GM23248 (cell line): ENCODE data around the gene WASF3. TPM values are rescaled to one million over a fixed set of nuclear protein-coding genes. Genes with fewer than 3 reads are reported as not detected.

ENCODE experiments used
- DNase-seq: peaks from one replicate; pipeline ENCODE4 v3.0.0-alpha.2; 2015
- H2AFZ ChIP-seq: fragments of 200-600 bp; sonication (generic); 2 replicates; pipeline ENCODE4 v1.6.1; 2016; ENCODE audit warnings: antibody characterized with exemption
- H3F3A ChIP-seq: fragments of 200-600 bp; sonication (generic); 2 replicates; pipeline ENCODE4 v1.6.1; 2016; ENCODE audit warnings: mild to moderate bottlenecking, antibody characterized with exemption, mixed run types; ENCODE audit not compliant: insufficient read depth
- H3K27ac ChIP-seq: fragments of 200-600 bp; sonication (generic); 2 replicates; pipeline ENCODE4 v1.5.1; 2016; ENCODE audit warnings: mild to moderate bottlenecking
- H3K27me3 ChIP-seq: fragments of 200-600 bp; sonication (generic); replicated peaks from 2 replicates; pipeline ENCODE4 v1.6.1; 2016; ENCODE audit warnings: mild to moderate bottlenecking; ENCODE audit not compliant: insufficient read depth
- H3K36me3 ChIP-seq: fragments of 200-600 bp; sonication (generic); 2 replicates; pipeline ENCODE4 v1.6.1; 2016; ENCODE audit warnings: low read depth, mild to moderate bottlenecking
- H3K4me1 ChIP-seq: fragments of 200-600 bp; sonication (generic); 2 replicates; pipeline ENCODE4 v1.6.1; 2016; ENCODE audit warnings: mild to moderate bottlenecking; ENCODE audit not compliant: insufficient read depth
- H3K4me2 ChIP-seq: fragments of 200-600 bp; sonication (generic); one replicate; pipeline ENCODE4 v1.6.1; 2016; ENCODE audit warnings: mild to moderate bottlenecking; ENCODE audit not compliant: unreplicated experiment
- H3K4me3 ChIP-seq: fragments of 200-600 bp; sonication (generic); 2 replicates; pipeline ENCODE4 v1.5.1; 2016; ENCODE audit warnings: mild to moderate bottlenecking
- H3K79me2 ChIP-seq: fragments of 200-600 bp; sonication (generic); 2 replicates; pipeline ENCODE4 v1.6.1; 2016; ENCODE audit warnings: mild to moderate bottlenecking; ENCODE audit not compliant: insufficient read depth
- H3K9ac ChIP-seq: fragments of 200-600 bp; sonication (generic); 2 replicates; pipeline ENCODE4 v1.6.1; 2016; ENCODE audit warnings: mild to moderate bottlenecking
- H3K9me2 ChIP-seq: fragments of 200-600 bp; sonication (generic); 2 replicates; pipeline ENCODE4 v1.6.1; 2016; ENCODE audit warnings: mixed run types, mild to moderate bottlenecking, moderate library complexity; ENCODE audit not compliant: insufficient read depth
- H3K9me3 ChIP-seq: fragments of 200-600 bp; sonication (generic); one replicate; pipeline ENCODE4 v1.6.1; 2017; ENCODE audit warnings: low read depth
- H4K20me1 ChIP-seq: fragments of 200-600 bp; sonication (generic); 2 replicates; pipeline ENCODE4 v1.6.0; 2016; ENCODE audit not compliant: insufficient read depth
- EZH2 ChIP-seq: fragments of 200-600 bp; sonication (generic); IDR thresholded peaks from 2 replicates; pipeline ENCODE4 v1.6.1; 2018; ENCODE audit warnings: antibody characterized with exemption, mild to moderate bottlenecking; ENCODE audit not compliant: insufficient read depth, poor library complexity, severe bottlenecking
- EZH2phosphoT487 ChIP-seq: fragments of 200-600 bp; sonication (generic); IDR thresholded peaks from 2 replicates; pipeline ENCODE4 v1.6.1; 2018; ENCODE audit warnings: antibody characterized with exemption, moderate library complexity, mild to moderate bottlenecking, low read depth; ENCODE audit not compliant: insufficient read depth
- WGBS, 2 experiments: methylation state at CpG; one replicate each; pipeline ENCODE4 v1.1.6; 2015 to 2017; ENCODE audit warnings: low lambda C conversion rate in 2 of 2, low coverage in 1 of 2; ENCODE audit errors: missing lambda C conversion rate in 2 of 2; 5-methylcytosine and 5-hydroxymethylcytosine counted together
- in situ Hi-C: fragments of 300-500 bp; cut with MboI; formaldehyde crosslinking; loops from 2 replicates; pipeline ENCODE4 v1.15.0; 2020
- polyA plus RNA-seq: library from polyadenylated mRNA; unstranded; fragments of >200 nt; fragmentation: Nextera tagmentation; extraction: Ambion mirVana; gene quantifications from 2 replicates; pipeline ENCODE4 v1.2.1, GENCODE V29; 2016
- total RNA-seq: library from RNA; depleted of rRNA; stranded (reverse); fragments of >200 nt; shearing (Covaris generic); gene quantifications from 2 replicates; pipeline ENCODE4 v1.2.3, GENCODE V29; 2014

Gene WASF3
- total and polyA plus RNA-seq, 2 experiments from 2014 or later = 14.7 to 19.9 TPM

GRCh38 chr13:26604784-26605545 is 47.5 kb downstream of the WASF3 start:
- H3F3A ChIP-seq = peaks cover 30% of the 10 kb centered on the region
- TF ChIP-seq EZH2phosphoT487 (no peak), EZH2 (no peak)
- H3K36me3 ChIP-seq = no peaks in the 10 kb centered on the region
- H4K20me1 ChIP-seq = no peaks in the 10 kb centered on the region
- H3K79me2 ChIP-seq = peaks cover 88% of the 10 kb centered on the region
- no peaks in the 10 kb centered on the region for H3K9me2 ChIP-seq
- no peak overlapping the region for H2AFZ ChIP-seq
- H3K27me3 ChIP-seq = no peaks in the 10 kb centered on the region
- H3K4me3 ChIP-seq = no peak overlapping the region
- no peak overlapping the region for H3K27ac ChIP-seq
- H3K4me1 ChIP-seq = peaks cover 41% of the 10 kb centered on the region
- no peaks in the 10 kb centered on the region for H3K9me3 ChIP-seq
- no peak overlapping the region for H3K4me2 ChIP-seq
- no peak for DNase-seq
- no peak overlapping the region for H3K9ac ChIP-seq
- 45% methylated on average over 3 of the region's 3 CpGs for WGBS, 2 experiments
- in situ Hi-C loops = no loop called here

DNA sequence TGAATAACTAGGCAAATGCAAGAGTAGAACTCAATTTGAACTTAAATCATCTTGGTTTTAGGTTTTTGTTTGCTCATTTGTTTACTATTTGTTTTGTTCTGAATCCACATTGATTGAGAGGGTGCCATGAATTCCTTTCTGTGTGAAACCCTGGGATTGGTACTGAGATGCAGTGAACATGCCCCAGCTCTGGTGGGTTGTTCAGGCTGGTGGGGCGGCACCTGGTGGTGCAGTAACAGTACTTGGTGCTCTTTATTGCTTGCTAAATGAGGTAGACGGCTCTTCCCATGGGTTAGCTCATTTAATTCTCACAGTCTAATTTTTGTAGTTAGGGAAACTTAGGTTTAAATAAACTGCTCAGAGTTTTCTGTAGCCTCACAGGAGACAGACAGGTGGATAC is 48.4 kb downstream of the WASF3 start:
- in situ Hi-C loops = no loop called here

GRCh38 chr13:26606631-26607030 is 49.1 kb downstream of the WASF3 start:
- Histone ChIP-seq H3K4me3 (no peak overlapping the region), H3K4me2 (no peak overlapping the region), H3K4me1 (peaks cover 25% of the 10 kb centered on the region), H3K9me2 (no peaks in the 10 kb centered on the region), H4K20me1 (no peaks in the 10 kb centered on the region), H2AFZ (no peak overlapping the region), H3K79me2 (peaks cover 99% of the 10 kb centered on the region), H3F3A (peaks cover 13% of the 10 kb centered on the region), H3K9ac (no peak overlapping the region), H3K36me3 (no peaks in the 10 kb centered on the region), H3K27me3 (no peaks in the 10 kb centered on the region), H3K9me3 (no peaks in the 10 kb centered on the region), H3K27ac (no peak overlapping the region)
- 82% methylated on average over 4 of the region's 4 CpGs for WGBS, 2 experiments
- DNase-seq = no peak
- in situ Hi-C loops = no loop called here
- TF ChIP-seq EZH2phosphoT487 (no peak), EZH2 (no peak)

More for the DNA sequence above, 48.4 kb downstream of the WASF3 start:
- Histone ChIP-seq H3K79me2 (peaks cover 94% of the 10 kb centered on the region), H3K9ac (no peak overlapping the region), H3K27ac (no peak overlapping the region), H3K4me2 (no peak overlapping the region), H3K4me1 (peaks cover 32% of the 10 kb centered on the region), H2AFZ (no peak overlapping the region), H3F3A (peaks cover 21% of the 10 kb centered on the region), H3K36me3 (no peaks in the 10 kb centered on the region), H3K9me3 (no peaks in the 10 kb centered on the region), H3K9me2 (no peaks in the 10 kb centered on the region), H4K20me1 (no peaks in the 10 kb centered on the region), H3K4me3 (no peak overlapping the region), H3K27me3 (no peaks in the 10 kb centered on the region)
- TF ChIP-seq EZH2phosphoT487 = no peak
- no peak for TF ChIP-seq EZH2
- WGBS, 2 experiments = 94 to 98% methylated on average over 2 of the region's 2 CpGs
- DNase-seq = no peak

- H3K27ac ChIP-seq = no peak overlapping the region
- H3K27me3 ChIP-seq = no peaks in the 10 kb centered on the region
- H3K9me3 ChIP-seq = no peaks in the 10 kb centered on the region
- peaks cover 84% of the 10 kb centered on the region for H3K79me2 ChIP-seq
- H2AFZ ChIP-seq = no peak overlapping the region
- in situ Hi-C loops = no loop called here
- H3K4me1 ChIP-seq = peaks cover 35% of the 10 kb centered on the region
- H4K20me1 ChIP-seq = no peaks in the 10 kb centered on the region
- H3K4me3 ChIP-seq = no peak overlapping the region
- DNase-seq = no peak
- peaks cover 4% of the 10 kb centered on the region; the same call in 1 of the 2 replicates for H3K36me3 ChIP-seq
- no peak for TF ChIP-seq EZH2phosphoT487
- no peak for TF ChIP-seq EZH2
- no peaks in the 10 kb centered on the region for H3K9me2 ChIP-seq
- H3K4me2 ChIP-seq = no peak overlapping the region
- H3K9ac ChIP-seq = no peak overlapping the region
- H3F3A ChIP-seq = peaks cover 19% of the 10 kb centered on the region
- WGBS, 2 experiments = 87 to 93% methylated on average over 5 of the region's 5 CpGs
Observed at GRCh38 chr13:26614721-26615120, 57.2 kb downstream of the WASF3 start.
